Measurements from ENCODE around the gene DHX32.

GRCh38 chr10:125817337-125817946 lies 63.6 kb downstream of the DHX32 start:
- TF ChIP-seq POLR2A (IDR thresholded peaks at IDR 0.05; ENCODE audit: extremely low read depth, insufficient read length), result no peak
- no peak for TF ChIP-seq CTCF (IDR thresholded peaks at IDR 0.05; ENCODE audit: low read depth, low read length)
- no peak for TF ChIP-seq MYC (IDR thresholded peaks at IDR 0.05; ENCODE audit: low read depth, low read length)
